Measurements from ENCODE around the gene PIGQ. TPM values are rescaled to one million over a fixed set of nuclear protein-coding genes. Genes with fewer than 3 reads are reported as not detected.

PIGQ gene
- total and polyA plus RNA-seq, 11 donors = 16.4 to 39.5 (median 22.0) TPM

- peaks cover 15 to 44% (median 18%) of the 10 kb centered on the region in 9 donors for H3K27me3 ChIP-seq
- intact Hi-C loops (cut with DNase I) = no loop called here
- peaks cover 0 to 50% (median 34%) of the 10 kb centered on the region in 12 donors for H3K4me1 ChIP-seq
- ATAC-seq (no peak), DNase-seq (no peak)
- H3K4me3 ChIP-seq = no peak overlapping the region
- TF ChIP-seq POLR2A (IDR thresholded peaks at IDR 0.05) (no peak), CTCF (IDR thresholded peaks at IDR 0.05) (no peak)
- no peaks in the 10 kb centered on the region for H3K9me3 ChIP-seq
- no peaks in the 10 kb centered on the region for H3K36me3 ChIP-seq
- WGBS, 4 donors = 84 to 91% (median 88%) methylated on average over 14 to 42 of the region's 42 CpGs
- no peak overlapping the region for H3K27ac ChIP-seq
Observed at GRCh38 chr16:564690-565418, 4.9 kb upstream of the PIGQ start.

GRCh38 chr16:565419-566330 is 4.1 kb upstream of the PIGQ start:
- no peaks in the 10 kb centered on the region for H3K9me3 ChIP-seq
- H3K4me3 ChIP-seq = peak overlapping the region in 1 of 12 donors; percentile 58
- WGBS, 4 donors = 55 to 58% (median 56%) methylated on average over 17 to 35 of the region's 35 CpGs
- ATAC-seq (no peak), DNase-seq (no peak)
- peak overlapping the region in 2 of 12 donors; percentile 67 to 75 for H3K27ac ChIP-seq
- H3K4me1 ChIP-seq = peaks cover 0 to 46% (median 37%) of the 10 kb centered on the region in 12 donors
- TF ChIP-seq POLR2A (IDR thresholded peaks at IDR 0.05) (no peak), CTCF (IDR thresholded peaks at IDR 0.05) (no peak)
- H3K36me3 ChIP-seq = no peaks in the 10 kb centered on the region
- intact Hi-C loops (cut with DNase I) = no loop called here
- peaks cover 12 to 37% (median 14%) of the 10 kb centered on the region in 9 donors for H3K27me3 ChIP-seq

- intact Hi-C loops (cut with DNase I) = no loop called here
- Histone ChIP-seq H3K27ac (peak within 1 kb of the TSS in 10 of 12 donors; percentile 5 to 75 (median 64)), H3K4me1 (peaks cover 0 to 46% (median 39%) of the 10 kb centered on the region in 12 donors), H3K9me3 (no peaks in the 10 kb centered on the region), H3K27me3 (peaks cover 1 to 27% (median 4%) of the 10 kb centered on the region in 9 donors), H3K4me3 (peak within 1 kb of the TSS in 10 of 12 donors; percentile 39 to 58 (median 45)), H3K36me3 (no peaks in the 10 kb centered on the region)
- peak; percentile 81 to 87 (median 86) for DNase-seq
- WGBS, 4 donors = 28 to 45% (median 37%) methylated on average over 11 to 26 of the region's 26 CpGs
- ATAC-seq = peak; percentile 49 to 79 (median 52)
- no peak for TF ChIP-seq POLR2A (IDR thresholded peaks at IDR 0.05)
- peak in 2 of 12 donors; percentile 12 to 19 for TF ChIP-seq CTCF (IDR thresholded peaks at IDR 0.05)
Observed at GRCh38 chr16:566475-567372, 3.0 kb upstream of the PIGQ start, which contains the start of gene NHLRC4. Gene NHLRC4, plus strand, starts transcription at chr16:567005. Its CDS starts 1,043 bp downstream, at chr16:568048.

All from heart left ventricle (tissue), 16 donors.